GM19463 (cell line): Measurements from ENCODE around the gene CFAP107.
"Not testable (repeated sequence)": the region's sequence is repeated elsewhere in the genome, so short reads cannot be mapped to it uniquely, and the experiment has no call there.

Source experiments
- ATAC-seq: cut with Tn5 transposase; IDR thresholded peaks from one replicate; pipeline ENCODE4 v1.9.1; 2021; ENCODE audit warnings: mild to moderate bottlenecking, moderate library complexity; ENCODE audit not compliant: unreplicated experiment

CFAP107 gene, protein sequence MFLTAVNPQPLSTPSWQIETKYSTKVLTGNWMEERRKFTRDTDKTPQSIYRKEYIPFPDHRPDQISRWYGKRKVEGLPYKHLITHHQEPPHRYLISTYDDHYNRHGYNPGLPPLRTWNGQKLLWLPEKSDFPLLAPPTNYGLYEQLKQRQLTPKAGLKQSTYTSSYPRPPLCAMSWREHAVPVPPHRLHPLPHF

DNA sequence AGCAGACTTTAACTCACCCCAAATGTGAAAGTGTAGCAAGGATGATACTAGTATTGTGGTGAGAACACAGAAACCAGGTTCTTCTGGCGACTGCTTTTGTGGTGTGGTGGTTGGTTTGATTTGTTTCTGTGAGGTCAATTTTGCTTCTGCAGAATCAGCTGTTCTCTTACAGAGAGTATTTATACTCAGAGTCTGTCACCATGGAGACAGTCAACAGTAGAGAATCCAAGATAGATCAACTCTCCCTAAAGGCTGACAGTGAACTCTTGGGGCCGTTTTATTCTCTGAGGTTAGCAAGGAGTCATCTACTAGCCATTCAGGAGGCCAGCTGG is at the start of gene CFAP107:
Gene CFAP107 (plus strand): TSS at position 209 of the 332 bp plus-strand sequence. CDS start 231 bp downstream, outside the sequence.
- ATAC-seq: no peak

DNA sequence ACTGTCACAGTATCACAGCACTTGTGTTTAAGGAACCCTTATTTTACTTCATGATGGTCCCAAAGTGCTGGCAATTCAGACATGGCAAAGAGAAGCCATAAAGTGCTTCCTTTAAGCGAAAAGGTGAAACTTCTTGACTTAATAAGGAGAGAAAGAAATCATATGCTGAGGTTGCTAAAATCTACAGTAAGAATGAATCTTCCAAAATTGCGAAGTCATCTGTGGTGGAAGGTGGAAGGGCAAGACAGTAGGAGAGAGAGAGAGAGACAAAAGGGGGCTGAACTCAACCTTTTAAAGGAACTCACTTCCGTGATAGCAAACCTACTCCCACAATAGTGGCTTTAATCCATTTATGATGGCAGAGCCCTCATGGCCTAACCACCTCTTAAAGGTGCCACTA is 49.3 kb upstream of the CFAP107 start:
- ATAC-seq: no peak

DNA sequence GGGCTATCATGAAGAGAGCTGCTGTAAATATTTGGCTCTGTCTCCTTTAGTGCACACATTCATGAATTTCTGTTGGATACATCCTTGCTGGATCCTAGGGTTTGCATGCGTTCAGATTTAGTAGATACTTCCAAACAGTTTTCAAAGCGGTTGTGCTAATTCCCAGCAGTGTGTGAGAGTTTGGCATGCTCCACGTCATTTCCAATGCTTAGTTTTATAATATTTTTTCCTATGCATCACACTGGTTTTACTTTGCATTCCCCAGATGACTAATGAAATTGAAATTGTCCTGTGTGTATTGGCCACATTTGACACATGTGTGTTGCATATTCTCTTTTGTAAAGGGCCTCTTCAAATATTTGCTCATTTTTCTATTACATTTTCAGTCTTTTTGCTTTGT is 48.6 kb upstream of the CFAP107 start:
- no peak for ATAC-seq

DNA sequence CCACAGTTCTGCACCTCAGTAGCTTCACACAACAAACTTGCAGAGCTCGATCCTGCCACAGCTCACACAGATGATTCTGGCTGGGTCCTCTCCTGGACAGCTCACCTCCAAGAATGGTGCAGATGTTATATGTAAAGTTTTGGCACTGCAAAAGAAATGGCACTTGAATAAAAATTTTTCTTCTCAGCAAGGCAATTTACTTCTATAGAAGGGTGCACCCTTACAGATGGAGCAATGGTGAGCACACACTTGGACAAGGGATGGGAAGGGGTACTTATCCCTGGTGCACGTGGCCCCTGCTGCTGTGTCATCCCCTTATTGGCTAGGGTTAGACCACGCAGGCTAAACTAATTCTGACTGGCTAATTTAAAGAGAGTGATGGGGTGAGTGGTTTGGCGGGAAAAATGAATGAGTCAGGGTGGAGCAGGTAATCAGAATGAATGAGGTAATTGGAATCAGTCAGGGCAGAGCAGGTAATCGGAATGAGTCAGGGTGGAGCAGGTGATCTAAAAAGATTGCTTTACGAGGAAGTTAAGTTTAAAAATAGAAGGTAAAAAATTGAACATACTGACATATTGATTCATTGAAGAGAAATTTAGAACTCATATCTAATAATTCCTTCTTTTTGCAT is 42.1 kb upstream of the CFAP107 start:
- ATAC-seq: no peak

DNA sequence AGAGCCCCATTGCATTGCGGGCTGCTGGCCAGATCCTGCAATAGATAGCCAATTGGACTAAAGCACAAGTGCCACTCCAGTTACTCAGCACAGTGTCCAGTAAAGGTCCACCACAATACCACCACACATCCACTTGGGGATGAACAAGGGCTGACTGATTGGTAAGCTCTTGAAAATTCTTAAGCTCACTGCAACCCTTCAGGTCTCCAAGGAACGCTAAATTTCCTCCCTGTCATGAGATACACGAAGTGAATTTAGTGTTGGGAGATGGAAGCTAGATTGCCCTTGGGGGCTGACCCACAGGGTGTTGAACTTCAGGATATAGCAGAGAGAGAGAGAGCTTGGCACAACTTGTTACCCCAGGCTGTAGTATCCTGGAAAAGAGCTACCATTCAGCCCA is 39.9 kb upstream of the CFAP107 start:
- ATAC-seq: no peak

DNA sequence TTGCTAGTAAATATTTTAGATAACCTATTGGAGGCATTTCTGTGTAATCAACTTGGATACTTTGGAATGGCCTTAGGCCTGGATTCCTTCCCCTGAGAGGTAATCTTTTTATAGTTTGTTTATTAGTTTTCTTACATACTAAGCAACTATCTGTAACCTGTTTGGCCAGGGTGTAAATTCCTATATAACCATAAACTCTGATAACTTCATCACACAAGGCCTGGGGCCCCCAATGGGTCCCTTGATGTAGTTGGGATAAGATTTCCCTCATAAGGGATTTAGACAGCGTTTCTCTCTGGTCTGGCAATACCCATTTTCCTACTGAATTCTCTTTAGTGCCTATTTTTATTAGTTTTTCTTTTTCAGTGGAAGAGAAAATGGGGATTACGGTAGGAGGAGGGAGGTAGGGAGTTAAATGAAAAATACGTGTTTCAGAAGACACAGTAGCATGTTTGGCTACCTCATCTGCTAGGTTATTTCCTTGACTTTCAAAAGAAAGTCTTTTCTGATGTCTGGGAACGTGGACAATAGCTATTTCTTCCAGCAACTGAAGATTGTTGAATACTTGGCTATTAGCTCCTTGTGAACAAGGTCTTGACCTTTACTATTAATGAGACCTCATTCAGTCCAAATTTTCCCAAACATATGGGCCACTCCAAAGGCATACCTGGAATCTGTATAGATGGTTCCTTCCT is 37.5 kb upstream of the CFAP107 start:
- no peak for ATAC-seq

DNA sequence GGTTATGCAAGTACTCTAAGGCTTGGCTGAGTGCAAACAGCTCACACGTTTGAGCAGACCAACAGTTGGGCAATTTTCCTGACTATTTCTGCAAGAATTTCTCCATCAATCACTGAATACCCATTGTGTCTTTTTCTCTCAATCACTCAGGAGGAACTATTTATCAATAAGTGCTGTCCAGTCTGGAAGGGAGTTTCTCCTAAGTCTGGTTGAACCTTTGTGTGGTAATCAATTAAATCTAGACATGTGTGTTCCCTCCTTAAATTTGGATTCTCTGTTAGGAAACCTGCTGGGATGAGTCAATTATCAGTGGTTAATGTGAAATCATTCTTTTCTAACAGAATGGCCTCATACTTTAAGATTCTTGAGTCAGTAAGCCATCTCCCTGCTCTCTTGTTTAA is 36.9 kb upstream of the CFAP107 start:
- ATAC-seq: no peak

DNA sequence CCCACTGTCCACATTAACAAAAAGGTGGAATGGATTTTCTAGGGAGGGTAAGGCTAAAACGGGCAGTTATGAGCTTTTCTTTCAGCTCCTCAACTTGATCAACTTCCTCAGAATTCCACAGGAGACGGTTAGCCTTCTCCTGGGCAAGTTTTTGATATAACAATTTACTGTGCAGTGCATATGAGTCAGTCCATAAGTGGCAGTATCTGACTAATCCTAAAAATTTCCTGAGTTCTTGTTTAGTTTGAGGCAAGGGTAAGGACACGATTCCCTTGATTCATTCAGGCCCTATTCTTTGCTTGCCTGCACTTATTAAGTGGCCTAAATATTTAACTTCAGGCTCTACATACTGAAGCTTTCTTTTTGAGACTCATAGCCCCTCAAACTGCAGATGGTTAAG is 36.3 kb upstream of the CFAP107 start:
- ATAC-seq: no peak

DNA sequence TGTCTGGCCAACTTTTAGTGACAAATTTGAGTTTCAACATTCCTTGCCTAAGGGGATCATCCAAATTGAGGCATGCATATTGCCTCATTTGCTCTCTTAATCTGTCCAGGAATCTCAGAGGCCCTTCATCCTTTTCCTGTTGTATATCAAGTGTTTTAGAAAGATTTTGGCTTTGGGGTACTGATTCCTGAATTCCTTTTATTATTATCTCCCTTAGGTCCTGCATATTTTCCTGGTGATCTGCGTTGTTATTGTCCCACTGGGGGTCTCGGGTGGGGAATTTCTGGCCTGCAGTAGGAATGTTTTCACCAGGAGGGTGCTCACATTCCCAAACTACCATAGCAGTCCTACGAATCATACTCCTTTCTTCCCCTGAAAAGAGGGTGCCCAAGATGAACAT is 34.5 kb upstream of the CFAP107 start:
- no peak for ATAC-seq

DNA sequence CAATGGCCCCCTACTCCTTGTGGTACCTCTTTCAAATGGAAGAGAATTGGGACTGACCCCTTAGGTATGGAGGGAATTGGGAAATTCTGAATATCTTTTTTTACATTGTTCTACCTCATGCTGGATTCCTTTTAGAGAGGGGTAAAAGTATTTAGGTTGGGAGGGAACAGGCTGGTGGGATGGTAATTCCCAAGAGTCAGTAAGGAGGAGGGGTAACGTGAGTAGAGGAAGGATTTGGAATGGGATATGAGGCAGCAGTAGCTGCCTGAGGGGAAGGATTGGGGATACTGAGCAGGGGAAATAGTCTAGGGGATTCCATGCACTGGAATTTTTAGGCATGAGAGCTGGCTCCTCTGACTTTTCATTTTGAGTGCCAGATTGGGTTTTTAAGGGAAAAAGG is 33.9 kb upstream of the CFAP107 start:
- no peak for ATAC-seq

DNA sequence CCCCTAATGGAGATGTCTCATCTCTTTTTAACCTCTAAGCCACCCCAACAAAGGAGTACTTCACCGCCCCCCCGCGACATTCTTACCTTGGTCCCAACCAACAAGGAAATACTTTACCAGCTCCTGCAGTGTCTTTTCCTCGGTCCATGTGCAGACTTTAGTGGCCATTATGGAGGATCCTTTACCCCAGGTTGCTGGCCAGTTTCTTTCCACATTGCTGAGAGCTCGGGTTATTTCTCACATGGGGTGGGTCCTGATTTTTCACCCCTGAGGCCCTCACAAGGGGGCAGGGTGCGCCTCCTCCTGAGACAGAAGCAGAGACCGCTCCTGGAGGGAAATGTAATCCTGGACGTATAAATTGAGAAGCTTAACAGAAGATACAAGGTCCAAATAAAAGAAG is 33.1 kb upstream of the CFAP107 start:
- ATAC-seq: no peak

DNA sequence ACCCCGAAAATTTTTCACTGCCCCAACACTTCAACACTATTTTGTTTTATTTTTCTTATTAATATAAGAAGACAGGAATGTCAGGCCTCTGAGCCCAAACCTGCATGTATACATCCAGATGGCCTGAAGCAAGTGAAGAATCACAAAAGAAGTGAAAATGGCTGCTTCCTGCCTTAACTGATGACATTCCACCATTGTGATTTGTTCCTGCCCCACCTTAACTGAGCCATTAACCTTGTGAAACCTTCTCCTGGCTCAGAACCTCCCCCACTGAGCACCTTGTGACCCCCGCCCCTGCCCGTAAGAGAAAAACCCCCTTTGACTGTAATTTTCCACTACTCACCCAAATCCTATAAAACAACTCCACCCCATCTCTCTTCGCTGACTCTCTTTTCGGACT is 32.3 kb upstream of the CFAP107 start:
- ATAC-seq: not testable (repeated sequence)

DNA sequence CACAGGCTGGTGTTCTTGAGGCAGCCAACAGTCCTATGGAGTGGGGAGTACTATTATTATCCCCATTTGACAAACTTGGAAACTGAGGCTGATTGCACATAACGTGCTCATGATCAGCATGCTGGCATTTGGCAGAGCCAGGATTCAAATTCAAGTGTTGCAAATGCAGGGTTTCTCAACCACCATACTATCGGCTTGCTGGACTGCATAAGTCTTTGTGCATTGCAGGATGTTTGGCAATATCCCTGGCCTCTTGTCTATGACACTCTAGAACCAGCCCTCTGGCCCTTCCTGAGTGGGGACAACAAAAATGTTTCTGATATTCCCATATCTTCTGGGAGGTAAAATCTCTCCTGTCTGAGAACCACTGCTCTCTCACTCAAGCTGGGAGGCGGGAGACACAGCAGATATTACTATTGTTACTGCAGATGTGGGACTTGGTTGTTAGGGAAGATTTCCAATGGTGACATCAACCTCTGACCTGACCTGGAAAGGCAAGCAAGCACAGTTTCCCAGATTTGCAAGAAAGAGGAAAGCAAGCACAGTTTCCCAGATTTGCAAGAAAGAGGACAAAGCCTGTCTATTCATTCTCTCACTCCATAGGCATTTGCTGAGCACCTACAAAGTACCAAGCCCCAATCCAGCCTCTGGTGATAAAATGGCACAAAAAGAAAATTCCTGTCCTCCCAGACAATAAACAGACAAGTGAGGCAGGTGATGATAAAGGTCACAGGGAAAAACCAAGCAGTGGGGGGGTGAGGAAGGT is 31.1 kb upstream of the CFAP107 start:
- no peak for ATAC-seq

DNA sequence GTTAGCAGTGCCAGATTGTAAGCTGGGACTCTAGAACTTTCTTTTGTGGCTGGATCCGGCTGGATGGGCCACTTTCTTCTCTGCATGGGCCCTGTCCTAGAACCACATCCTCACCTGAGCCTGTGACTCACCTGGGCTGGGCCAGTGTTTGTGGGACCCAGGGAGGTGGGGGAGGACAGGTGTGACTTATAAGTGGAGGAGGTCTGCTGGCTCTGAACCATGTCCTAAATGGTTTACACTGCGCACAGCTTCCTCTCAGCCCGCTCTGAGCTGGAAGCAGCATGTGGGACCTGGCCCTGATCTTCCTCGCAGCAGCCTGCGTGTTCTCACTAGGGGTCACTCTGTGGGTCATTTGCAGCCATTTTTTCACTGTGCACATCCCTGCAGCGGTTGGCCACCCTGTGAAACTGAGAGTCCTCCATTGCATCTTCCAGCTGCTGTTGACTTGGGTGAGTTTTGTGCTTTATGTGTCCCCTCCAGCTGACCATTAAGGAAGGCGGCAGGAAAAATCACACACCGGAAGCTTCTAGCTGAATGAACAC is 30.0 kb upstream of the CFAP107 start, which contains the start of gene AADACL3:
Gene AADACL3 (plus strand): TSS at position 215 of the 542 bp plus-strand sequence. CDS start 67 bp downstream, at position 282.
- no peak for ATAC-seq

DNA sequence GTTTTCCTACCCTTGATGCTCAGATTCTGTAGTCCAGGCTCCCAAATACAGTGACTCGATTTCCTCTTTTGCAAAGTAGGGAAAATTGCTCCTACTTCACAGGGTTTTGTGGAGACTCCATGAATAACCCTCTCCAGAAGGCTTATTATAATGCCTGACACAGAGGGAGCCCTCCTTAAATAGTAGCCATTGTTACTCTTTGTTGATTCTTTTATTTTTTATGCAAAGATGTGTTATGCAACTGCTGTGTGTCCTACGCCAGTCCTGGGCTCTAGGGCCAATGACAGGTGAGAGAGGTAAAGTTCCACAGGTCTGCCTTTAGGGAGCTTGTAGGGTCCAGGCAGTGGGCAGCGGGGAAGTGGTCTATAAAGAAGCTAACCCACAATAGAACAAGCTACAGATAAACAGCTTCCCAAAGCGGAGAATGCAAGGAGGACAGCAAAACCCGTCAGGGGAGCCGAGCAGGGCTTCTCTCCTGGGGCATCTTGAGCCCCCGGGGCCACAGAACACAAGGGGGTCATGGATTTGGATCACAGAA is 28.6 kb upstream of the CFAP107 start:
- ATAC-seq: no peak

DNA sequence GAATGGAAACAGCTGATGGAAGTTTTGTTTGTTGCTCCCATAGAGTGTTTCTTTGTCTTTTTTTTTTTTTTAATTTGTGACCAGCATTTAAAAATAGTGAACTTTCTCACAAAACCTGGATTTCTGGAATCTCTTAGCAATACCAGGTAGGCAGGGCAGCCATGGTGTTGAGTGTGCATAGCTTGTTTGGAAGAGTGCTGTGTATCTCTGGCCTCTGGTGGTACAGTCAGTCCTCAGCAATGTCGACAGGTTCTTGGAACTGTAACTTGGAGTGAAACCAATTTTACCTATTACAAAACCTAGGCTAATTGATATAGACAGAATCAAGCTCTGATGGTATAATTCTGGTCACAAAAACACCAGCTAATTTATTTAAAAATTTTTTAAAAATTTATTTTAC is 23.4 kb upstream of the CFAP107 start:
- ATAC-seq: no peak

DNA sequence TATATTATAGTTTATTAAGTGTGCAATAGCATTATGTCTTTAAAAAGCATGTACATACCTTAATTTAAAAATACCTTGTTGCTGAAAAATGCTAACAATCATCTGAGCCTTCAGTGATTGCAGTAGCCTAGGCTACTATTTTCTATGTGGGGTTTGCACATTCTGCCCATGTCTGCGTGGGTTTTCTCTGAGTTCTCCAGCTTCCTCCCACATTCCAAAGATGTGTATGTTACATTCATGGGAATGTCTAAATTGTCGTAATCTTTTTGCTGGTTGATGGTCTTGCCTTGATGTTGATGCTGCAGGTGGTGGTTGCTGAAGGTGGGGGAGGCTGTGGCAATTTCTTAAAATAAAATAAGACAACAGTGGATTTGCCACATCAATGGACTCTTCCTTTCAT is 17.6 kb upstream of the CFAP107 start:
- ATAC-seq: no peak

DNA sequence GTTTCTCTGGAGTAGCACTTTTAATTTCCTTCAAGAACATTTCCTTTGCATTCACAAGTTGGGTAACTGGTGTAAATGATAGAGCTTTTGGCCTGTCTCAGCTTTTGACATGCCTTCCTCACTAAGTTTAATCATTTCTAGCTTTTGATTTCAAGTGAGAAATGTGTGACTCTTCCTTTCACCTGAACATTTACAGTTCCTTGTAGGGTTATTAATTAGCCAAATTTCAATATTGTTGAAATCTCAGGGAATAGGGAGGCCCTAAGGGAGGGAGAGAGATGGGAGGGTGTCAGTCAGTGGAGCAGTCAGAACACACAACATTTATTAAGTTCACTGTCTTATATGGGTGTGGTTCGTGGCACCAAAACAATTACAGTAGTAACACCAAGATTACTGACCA is 15.8 kb upstream of the CFAP107 start:
- ATAC-seq: no peak

DNA sequence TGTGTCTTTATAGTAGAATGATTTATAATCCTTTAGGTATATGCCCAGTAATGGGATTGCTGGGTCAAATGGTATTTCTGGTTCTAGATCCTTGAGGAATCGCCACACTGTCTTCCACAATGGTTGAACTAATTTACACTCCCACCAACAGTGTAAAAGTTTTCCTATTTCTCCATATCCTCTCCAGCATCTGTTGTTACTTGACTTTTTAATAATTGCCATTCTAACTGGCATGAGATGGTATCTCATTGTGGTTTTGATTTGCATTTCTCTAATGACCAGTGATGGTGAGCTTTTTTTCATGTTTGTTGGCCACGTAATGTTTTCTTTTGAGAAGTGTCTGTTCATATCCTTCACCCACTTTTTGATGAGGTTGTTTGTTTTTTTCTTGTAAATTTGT is 14.9 kb upstream of the CFAP107 start:
- ATAC-seq: not testable (repeated sequence)

DNA sequence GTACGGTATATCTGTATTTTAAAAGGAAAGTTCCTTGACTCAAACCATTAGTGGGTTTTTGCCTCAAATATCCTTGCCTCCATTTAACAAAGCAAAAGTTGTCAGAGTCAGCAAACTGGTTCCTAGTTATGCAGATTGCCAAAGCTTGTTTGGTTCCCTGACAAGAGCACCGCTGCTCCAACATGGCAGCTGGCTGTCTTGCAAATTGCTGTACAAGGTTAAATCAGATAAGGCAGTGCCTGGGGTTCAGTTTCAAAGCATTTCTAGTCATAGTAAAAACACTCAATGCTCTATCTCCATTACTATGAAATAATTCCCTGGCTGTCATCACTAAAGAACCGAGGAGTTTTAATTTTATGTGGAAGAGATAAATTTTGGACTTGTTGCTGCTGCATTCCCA is 11.3 kb upstream of the CFAP107 start:
- no peak for ATAC-seq

DNA sequence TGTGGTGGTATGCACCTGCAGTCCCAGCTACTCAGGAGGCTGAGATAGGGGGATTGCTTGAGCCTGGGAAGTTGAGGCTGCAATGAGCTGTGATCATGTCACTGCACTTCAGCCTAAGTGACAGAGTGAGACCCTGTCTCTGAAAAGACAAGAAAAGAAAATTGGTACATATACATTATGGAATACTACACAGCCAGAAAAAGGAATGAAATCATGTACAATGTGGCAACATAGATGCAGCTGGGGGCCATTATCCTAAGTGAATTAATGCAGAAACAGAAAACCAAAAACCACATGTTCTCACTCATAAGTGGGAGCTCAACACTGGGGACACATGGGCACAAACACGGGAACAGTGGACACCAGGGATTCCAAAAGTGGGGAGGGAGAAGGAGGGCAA is 7.1 kb upstream of the CFAP107 start:
- no peak for ATAC-seq
